ENCODE results near the gene SULT6B1. TPM values are rescaled to one million over a fixed set of nuclear protein-coding genes. Genes with fewer than 3 reads are reported as not detected.
"Not testable (repeated sequence)": the region's sequence is repeated elsewhere in the genome, so short reads cannot be mapped to it uniquely, and the experiment has no call there.

Gene SULT6B1
- not detected for total RNA-seq
- long read RNA-seq = 0 reads

DNA sequence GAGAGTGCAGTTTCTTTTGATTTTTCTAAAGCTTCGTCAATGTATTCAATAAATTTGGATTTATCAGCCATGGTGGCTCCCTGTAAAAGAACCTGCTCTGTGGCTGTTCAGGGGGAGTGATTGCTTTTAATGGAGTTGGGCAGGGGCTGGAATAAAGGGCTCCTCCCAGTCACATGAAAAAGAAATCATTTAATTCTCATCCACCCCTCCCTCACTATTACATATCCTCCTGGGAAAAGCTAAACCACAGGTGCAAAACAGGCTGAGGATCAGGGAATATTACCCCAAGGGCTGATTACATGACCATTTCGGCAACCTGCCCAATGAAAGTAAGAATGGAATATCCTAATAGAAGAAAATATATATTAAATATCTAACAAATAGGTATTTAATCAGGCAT, at the start of gene SULT6B1:
Gene SULT6B1, minus strand, starts transcription at position 101 of the 400 bp plus-strand sequence. Its CDS starts 30 bp downstream, at position 71.
- no peak for ATAC-seq
- no peak for DNase-seq
- intact Hi-C loops (cut with DNase I, micrococcal nuclease) = no loop called here

GRCh38 chr2:37232131-37232933, 43.9 kb upstream of the SULT6B1 start:
- intact Hi-C loops (cut with DNase I, micrococcal nuclease) = no loop called here

GRCh38 chr2:37231241-37232130, 43.0 kb upstream of the SULT6B1 start, which contains the start of the genes CEBPZ and NDUFAF7:
Gene CEBPZ, minus strand, starts transcription at chr2:37231596. Its CDS starts 29 bp downstream, at chr2:37231567.
Gene NDUFAF7, plus strand, starts transcription at chr2:37231658. Its CDS starts 48 bp downstream, at chr2:37231706.
- ATAC-seq (peak; percentile 96), DNase-seq (peak; percentile 93 to 94)
- intact Hi-C loops (cut with DNase I, micrococcal nuclease) = no loop called here

More at GRCh38 chr2:37232131-37232933, 43.9 kb upstream of the SULT6B1 start:
- ATAC-seq (peak; percentile 32), DNase-seq (peak in 1 of 2 donors; percentile 31)

- ATAC-seq (peak; percentile 42), DNase-seq (no peak)
- intact Hi-C loops (cut with DNase I, micrococcal nuclease) = no loop called here
Observed at GRCh38 chr2:37230581-37230980, 42.1 kb upstream of the SULT6B1 start.

GRCh38 chr2:37228788-37229187, 40.3 kb upstream of the SULT6B1 start:
- intact Hi-C loops (cut with DNase I, micrococcal nuclease) = no loop called here
- no peak for DNase-seq
- ATAC-seq = no peak

- intact Hi-C loops (cut with DNase I, micrococcal nuclease) = no loop called here
- no peak for ATAC-seq
Observed at GRCh38 chr2:37226863-37227262, 38.4 kb upstream of the SULT6B1 start.

GRCh38 chr2:37225129-37225528, 36.7 kb upstream of the SULT6B1 start:
- ATAC-seq; DNase-seq; intact Hi-C loops (cut with DNase I, micrococcal nuclease): not testable (repeated sequence)

More at GRCh38 chr2:37226863-37227262, 38.4 kb upstream of the SULT6B1 start:
- DNase-seq = no peak

DNA sequence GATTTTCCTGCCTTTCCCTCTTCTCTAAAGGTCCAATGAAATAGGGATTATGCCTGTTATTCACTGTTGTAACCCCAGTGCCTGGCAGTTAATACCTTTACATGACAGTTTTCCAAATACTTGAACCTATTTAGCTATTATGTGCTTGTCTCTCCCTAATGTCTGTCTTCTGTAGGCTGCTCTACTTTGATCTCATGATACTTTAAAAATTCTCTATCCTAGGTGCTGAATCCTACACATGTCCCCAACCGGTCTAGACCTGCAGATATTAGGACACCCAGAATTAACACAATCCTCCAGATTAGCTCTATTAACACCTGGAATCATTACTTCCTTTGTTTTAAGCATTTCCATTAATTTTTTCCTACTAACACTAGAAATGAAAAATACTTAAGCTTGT, 35.6 kb upstream of the SULT6B1 start:
- ATAC-seq (no peak), DNase-seq (no peak)
- intact Hi-C loops (cut with DNase I, micrococcal nuclease) = no loop called here

GRCh38 chr2:37223131-37223530, 34.7 kb upstream of the SULT6B1 start:
- intact Hi-C loops (cut with DNase I, micrococcal nuclease) = no loop called here
- no peak for DNase-seq
- ATAC-seq = no peak

DNA sequence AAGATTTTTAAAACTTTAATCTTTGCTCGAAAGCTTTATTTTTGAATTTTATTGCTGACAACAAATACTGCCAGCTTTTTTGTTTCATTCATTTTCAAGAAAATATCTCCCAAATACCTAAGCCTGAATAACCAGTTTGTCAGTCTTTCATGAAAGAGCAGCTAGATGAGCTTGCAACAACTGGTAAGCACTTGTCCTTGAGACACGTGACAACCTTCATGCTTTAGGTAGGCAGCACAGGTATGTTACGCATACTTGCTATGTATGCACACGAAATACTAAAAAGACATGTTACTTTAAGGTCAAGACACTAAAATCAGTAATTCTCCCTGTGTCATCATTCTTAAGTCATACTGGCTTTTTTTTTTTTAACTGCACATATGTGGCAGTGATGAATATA, 30.6 kb upstream of the SULT6B1 start:
- DNase-seq (no peak), ATAC-seq (no peak)
- intact Hi-C loops (cut with DNase I, micrococcal nuclease) = no loop called here

DNA sequence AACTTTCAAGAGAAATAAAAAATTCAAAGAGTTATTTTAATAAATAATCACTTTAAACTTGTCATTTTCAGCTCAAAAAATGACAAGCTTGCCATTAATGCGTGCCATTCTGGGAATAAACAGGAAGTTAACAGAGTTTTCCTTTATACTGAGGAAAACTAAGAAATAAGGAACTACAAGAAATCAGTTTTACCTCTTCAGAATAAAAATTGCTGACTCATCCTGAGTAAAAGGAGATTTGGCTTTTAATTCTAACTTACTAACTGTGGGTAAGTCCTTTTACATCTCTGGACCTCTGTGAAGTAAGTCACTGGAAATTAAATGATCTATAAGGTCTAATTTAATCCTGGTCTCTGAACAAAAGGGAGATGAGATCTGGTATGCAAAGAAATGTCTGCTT, 26.8 kb upstream of the SULT6B1 start:
- no peak for ATAC-seq

GRCh38 chr2:37211939-37212338, 23.5 kb upstream of the SULT6B1 start:
- ATAC-seq (no peak), DNase-seq (no peak)
- intact Hi-C loops (cut with DNase I, micrococcal nuclease) = no loop called here

More for the DNA sequence above, 26.8 kb upstream of the SULT6B1 start:
- DNase-seq = no peak
- intact Hi-C loops (cut with DNase I, micrococcal nuclease) = no loop called here

DNA sequence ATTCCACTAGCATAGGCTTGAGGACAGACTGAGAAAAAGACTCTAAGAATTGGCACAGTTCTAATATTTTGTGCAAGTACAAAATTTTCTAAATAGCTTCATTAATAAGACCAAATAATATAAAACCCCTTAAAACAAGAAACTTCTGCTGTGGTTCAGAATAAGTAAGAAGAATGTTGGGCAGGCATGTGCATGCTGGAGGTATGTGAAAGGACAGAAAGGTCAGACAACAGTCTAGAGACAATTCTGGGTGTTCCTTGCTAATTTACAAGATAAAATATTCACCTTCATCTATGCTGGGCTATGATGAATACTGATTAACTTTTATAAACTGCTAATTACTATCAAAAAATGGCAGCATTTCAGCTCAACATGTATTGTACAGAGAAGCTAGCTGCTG, 22.7 kb upstream of the SULT6B1 start:
- DNase-seq = no peak
- intact Hi-C loops (cut with DNase I, micrococcal nuclease) = no loop called here
- ATAC-seq = no peak

DNA sequence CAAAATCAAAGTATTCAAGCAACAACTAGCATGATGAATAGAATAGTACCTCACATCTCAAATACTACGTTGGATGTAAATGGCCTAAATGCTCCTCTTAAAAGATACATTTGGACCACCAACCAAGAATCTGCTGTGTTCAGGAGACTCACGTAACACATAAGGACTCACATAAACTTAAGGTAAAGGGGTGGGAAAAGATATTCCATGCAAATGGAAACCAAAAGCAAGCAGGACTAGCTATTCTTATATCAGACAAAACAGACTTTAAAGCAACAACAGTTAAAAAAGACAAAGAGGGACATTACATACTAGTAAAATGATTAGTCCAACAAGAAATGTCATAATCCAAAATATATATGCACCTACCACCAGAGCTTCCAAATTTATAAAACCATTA, 18.3 kb upstream of the SULT6B1 start:
- ATAC-seq; DNase-seq; intact Hi-C loops (cut with DNase I, micrococcal nuclease): not testable (repeated sequence)

DNA sequence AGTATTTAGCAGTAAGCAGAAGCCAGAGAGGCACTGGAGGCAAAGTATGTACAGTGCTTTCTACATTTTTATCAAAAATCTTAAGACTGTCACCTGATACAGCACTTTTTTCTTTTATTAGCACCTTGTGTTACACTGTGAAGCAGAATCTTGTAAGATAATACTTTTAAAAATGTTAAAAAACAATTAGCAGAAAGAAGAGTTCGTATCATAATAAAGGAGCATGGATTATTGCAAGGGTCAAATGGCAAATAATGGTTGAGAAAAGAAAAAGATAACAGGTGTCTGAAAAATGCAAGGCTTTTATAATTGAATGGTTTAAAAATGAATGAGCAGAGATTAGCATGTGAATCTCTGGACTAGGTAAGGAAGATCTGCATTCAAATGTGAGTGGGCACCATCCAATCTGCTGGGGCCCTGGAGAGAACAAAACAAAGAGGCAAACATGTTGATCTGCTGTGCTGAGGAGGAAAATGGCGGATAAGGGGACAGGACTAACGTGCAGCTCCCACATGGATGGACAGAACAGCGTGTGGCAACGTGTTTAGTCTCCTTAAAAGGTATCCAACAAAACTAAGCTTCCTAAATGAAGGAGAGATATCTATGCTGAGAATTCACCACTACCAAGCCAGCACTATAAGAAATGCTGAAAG, 17.3 kb upstream of the SULT6B1 start:
- no peak for ATAC-seq
- intact Hi-C loops (cut with DNase I, micrococcal nuclease) = no loop called here
- DNase-seq = no peak

- DNase-seq; ATAC-seq; intact Hi-C loops (cut with DNase I, micrococcal nuclease): not testable (repeated sequence)
Observed at GRCh38 chr2:37205071-37205661, 16.7 kb upstream of the SULT6B1 start.

DNA sequence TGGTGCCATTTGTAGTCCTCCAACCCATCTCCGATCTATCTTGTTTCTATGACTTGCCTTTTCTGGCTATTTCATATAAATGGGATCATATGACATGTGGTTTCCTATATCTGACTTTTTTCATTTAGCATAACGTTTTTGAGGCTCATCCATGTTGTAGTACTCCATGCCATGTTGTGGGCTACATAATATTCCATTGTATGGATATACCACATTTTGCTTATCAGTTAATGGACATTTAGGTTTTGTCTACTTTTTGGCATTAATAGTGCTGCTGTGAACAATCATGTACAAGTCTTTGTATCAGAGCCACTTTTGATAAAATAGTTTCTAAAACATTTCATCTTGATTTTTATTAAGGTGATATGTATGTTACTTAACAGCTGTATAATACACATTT, 15.2 kb upstream of the SULT6B1 start:
- intact Hi-C loops (cut with DNase I, micrococcal nuclease) = no loop called here
- no peak for DNase-seq
- no peak for ATAC-seq

- intact Hi-C loops (cut with DNase I, micrococcal nuclease) = no loop called here
- DNase-seq (no peak), ATAC-seq (no peak)
Observed at GRCh38 chr2:37201766-37202165, 13.3 kb upstream of the SULT6B1 start.

- ATAC-seq (no peak), DNase-seq (no peak)
- intact Hi-C loops (cut with DNase I, micrococcal nuclease) = no loop called here
Observed at GRCh38 chr2:37201208-37201607, 12.7 kb upstream of the SULT6B1 start.

Measured in left colon (tissue), 2 donors.